GM10847 (cell line): Measurements from ENCODE around the gene MXRA5.

Source experiments
- POLR2A ChIP-seq: IDR thresholded peaks from 2 replicates; pipeline ENCODE4 v1.6.1; 2011; ENCODE audit not compliant: insufficient read length; ENCODE audit errors: extremely low read depth

Gene MXRA5, protein sequence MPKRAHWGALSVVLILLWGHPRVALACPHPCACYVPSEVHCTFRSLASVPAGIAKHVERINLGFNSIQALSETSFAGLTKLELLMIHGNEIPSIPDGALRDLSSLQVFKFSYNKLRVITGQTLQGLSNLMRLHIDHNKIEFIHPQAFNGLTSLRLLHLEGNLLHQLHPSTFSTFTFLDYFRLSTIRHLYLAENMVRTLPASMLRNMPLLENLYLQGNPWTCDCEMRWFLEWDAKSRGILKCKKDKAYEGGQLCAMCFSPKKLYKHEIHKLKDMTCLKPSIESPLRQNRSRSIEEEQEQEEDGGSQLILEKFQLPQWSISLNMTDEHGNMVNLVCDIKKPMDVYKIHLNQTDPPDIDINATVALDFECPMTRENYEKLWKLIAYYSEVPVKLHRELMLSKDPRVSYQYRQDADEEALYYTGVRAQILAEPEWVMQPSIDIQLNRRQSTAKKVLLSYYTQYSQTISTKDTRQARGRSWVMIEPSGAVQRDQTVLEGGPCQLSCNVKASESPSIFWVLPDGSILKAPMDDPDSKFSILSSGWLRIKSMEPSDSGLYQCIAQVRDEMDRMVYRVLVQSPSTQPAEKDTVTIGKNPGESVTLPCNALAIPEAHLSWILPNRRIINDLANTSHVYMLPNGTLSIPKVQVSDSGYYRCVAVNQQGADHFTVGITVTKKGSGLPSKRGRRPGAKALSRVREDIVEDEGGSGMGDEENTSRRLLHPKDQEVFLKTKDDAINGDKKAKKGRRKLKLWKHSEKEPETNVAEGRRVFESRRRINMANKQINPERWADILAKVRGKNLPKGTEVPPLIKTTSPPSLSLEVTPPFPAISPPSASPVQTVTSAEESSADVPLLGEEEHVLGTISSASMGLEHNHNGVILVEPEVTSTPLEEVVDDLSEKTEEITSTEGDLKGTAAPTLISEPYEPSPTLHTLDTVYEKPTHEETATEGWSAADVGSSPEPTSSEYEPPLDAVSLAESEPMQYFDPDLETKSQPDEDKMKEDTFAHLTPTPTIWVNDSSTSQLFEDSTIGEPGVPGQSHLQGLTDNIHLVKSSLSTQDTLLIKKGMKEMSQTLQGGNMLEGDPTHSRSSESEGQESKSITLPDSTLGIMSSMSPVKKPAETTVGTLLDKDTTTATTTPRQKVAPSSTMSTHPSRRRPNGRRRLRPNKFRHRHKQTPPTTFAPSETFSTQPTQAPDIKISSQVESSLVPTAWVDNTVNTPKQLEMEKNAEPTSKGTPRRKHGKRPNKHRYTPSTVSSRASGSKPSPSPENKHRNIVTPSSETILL (N-terminal part only)

DNA sequence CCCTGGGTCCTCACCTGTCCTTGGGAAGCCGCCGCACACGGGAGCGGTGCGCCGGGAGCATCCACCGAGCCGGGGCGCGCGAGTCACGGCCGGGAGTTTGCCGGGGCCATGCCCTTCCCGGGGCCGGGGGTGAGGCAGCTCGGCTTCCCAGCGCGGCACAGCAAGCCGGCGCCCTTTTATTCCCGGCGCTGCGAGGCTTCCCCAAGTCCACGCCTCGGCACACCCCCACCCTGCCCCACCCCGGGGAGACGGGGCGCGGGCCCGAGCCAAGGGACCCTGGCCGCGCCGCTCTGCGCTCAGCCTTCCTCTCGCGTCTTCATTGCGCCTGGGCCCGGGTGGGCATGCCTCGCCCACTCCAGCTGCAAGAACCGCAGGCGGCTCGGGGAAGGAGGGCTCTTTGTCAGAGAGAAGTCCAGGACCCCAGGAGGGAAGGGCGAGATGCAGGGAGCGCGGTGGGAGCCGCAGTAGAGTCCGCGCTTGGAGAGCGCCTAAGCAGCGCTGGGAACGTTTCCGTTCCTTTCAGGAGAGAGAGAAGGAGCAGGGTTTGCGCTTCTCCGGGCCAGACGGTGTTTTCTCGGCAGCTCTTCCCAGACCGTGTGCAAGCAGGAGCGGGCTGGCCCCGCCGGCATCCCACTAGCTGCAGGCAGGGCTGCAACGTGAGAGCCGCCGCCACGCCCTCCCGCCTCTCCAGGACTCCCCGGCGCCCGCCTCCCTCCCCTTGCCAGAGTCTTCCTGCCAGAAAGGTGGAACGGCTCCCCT is at the start of gene MXRA5:
Gene MXRA5, minus strand, starts transcription at position 152 of the 759 bp plus-strand sequence. CDS start 2,819 bp downstream, outside the sequence.
- no peak for TF ChIP-seq POLR2A

DNA sequence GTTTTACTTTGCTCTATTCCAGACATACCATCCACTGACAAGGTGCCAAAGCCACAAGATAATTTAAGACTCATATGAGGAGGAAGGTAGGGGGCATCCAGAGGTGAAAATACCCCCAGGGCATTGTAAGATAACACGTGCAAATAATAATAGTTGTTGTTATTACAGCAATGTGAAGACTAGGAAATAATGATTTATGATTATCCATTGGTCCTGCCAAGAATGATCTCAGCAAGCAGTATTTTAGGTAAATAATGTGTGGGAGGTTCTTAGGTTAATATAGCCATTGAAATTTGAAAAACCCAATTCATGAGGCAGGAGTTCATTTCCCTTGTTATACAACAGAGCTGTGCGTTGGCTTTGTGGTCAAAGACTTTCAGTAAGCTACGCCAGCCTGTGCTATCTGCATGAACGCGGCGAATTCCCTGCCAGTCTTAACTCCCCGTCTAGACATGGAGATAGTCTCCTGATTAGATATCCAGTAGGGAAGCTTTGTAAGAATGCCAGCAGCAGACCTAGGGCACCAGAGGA is 47.2 kb upstream of the MXRA5 start:
- TF ChIP-seq POLR2A, result no peak

DNA sequence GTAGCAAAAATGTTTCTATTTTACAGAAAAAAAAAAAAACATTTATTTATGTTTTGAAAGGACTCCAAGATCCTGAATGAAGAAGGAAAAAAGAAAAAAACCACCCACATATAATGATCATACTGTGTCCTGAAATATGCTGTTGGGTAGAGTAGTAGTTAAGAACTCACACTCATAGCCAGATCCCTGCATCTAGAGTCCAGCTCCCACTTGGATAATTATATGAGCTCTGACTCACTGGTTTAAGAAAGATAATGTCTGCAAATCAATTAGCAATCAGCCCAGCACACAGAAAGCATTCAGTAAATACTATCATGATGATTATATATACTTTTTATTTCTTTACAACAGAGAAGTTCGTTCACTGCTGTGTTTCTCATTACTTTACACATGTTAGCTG is 46.7 kb upstream of the MXRA5 start:
- no peak for TF ChIP-seq POLR2A

DNA sequence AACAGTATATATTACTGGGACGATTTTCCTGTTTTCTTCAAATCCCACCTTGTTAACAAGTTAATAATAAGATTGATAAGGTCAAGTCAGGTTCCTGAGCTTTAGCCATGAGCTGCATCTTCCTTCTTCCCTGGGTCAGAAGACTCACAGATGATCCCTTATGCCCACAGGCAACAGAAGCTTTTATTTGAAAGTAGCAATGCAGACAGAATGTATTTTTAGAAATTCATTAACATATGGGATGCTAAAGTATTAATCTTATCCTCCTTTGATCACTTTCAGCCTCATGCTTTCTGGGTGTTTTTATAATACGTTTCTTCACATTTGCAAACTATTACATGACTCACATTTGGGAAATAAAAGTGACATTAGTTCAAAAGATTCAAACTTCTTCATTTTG is 42.0 kb upstream of the MXRA5 start:
- TF ChIP-seq POLR2A, result no peak

DNA sequence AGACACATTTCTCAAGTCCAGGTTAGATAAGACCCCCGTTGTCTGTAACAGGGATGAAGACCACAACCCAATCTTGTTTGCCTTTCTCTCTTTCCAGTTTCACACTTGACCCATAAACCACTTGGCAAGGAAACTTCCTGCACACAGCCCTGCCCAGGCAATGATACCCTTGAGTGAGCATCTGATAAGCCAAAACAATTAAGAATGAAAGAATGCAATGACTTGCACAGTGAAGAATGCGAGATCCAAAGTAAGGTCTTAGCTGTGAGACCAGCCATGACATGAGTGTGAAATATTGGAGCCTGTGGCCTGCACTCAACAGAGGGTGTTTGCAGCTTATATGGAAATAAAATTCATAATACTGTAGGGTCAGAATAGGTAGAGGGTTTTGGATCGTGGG is 37.9 kb upstream of the MXRA5 start:
- TF ChIP-seq POLR2A, result no peak

DNA sequence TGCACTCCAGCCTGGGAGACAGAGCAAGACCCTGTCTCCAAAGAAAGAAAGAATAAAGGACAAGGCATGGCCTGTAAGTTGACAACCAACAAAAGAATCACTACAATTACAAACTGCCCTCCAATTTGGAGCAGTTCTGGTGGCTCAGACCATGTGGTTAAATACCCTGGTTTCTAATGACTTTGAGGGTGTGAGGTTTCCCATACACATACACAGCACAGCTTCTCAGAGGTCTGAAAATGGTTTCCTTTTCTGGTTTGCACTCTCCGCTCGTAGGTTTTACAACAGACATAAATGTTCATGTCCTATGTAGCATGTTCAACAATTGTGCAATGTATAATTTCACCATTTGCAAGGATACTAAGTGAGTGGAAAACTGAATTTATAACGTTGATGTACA is 34.2 kb upstream of the MXRA5 start:
- TF ChIP-seq POLR2A, result no peak

DNA sequence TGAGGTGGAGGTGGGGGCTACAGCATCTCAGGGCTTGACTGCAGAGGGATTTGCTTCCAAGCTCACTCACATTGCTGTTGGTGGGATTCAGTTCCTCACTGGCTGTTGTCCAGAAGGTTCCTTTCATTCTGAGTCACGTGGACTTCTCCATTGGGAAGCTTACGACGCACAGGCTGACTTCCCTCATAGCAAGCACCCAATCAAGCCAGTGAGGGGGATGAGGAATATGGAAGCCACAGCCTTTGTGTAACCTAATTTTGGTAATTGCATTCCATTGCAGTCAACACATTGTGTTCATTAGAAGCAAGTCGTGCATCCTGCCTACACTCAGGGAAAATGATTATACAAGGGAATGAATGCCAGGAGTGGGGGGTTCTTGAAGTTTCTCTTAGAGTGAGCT is 32.7 kb upstream of the MXRA5 start:
- TF ChIP-seq POLR2A, result no peak

DNA sequence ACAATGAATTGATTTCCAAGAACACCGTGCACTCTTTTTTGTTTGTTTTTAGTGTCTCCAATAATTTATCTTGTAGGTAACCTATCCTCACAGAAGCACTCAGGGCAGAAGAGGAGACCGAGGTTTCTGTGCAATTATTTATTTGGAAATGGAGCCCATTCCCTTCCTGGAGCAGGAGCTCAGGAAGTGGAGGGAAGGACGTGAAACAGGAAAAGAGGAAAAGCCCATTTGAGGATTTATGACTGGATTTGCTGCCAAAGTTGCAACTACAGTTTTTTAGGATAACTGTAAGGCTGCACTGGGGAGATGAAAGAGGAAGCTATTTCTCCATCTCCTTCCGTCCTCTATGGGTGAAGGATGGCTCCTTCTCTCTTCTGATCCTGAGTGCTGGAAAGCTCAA is 31.7 kb upstream of the MXRA5 start:
- TF ChIP-seq POLR2A, result no peak

DNA sequence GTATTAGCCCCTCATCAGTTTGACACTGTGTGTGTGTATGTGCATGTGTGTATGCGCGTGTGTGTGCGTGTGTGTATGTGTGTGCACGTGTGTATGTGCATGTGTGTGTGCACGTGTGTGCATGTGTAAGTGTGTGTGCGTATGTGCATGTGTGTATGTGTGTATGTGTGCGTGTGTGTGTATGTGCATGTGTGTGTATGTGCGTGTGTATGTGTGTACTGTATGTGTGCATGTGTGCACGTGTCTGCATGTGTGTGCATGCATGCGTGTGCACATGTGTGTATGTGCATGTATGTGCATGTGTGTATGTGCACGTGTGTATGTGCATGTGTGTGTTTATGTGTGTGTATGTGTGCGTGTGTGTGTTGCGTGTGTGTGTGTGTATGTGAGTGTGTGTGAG is 31.1 kb upstream of the MXRA5 start:
- TF ChIP-seq POLR2A, result no peak

DNA sequence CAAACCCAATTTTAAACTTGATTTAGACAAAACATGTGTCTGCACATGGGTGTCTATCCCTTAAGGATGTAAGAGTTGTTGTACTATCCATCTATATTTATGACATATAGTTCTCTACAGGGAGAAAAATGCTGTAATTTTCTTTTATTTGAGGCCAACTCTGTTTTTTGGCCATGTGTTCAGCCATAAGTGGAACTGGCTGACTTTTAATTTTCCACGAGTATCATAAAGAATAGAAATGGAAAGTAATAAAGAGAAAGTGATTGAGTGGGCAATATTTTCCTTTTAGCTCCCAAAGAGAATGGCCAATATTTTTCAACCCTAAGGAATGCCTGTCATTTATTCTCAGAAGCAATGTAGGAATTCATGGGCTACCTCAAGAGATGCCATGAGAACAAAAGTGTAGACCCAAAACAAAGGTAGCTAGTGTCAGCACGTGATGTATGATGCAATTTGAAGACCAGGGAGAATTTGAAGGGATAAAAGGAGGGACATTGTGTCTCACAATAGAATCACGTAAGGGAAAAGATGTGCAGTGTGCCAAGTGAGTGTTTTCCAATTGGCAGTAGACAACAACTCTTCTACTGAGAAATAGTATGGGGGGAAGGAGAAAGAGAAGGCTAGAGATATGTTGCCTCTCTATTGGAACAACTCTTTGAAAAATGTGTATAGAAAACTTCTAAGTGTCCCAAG is 27.8 kb upstream of the MXRA5 start:
- no peak for TF ChIP-seq POLR2A

DNA sequence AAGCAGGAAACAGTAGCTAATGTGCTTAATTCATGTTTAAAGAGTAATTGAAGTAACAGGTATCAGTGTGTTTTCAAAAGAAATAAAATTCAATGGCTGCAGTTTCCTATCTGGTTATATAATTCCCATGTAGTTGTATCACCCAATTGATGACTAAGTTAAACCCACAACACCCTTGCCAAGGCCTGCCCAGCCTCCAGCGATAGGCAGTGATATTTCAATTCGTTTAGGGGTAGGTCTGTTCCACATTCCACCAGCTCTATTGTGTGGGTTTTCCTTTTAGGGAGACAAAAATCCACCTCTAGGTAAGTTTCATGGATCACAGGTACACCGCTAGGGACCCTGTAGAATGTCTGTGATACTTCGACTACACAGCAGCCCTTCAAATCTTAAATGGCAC is 24.7 kb upstream of the MXRA5 start:
- TF ChIP-seq POLR2A, result no peak

DNA sequence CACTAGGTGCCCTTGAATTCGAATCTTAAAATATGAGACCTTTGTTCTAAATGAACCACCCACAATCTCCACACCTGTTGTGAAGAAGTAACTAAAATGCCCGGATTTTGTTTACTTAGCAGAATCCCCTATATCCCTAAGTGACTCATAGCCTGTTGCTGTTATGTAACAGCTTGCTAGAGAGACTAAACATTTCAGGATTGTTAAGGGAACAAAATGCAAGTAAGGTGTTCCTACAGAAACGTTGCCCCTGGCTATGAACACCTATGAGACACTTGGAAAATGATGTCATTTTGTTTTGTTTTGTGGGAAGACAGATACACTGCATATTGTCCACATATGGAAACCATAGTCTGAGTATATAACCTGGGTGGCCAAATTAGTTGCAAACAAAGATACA is 24.2 kb upstream of the MXRA5 start:
- no peak for TF ChIP-seq POLR2A

DNA sequence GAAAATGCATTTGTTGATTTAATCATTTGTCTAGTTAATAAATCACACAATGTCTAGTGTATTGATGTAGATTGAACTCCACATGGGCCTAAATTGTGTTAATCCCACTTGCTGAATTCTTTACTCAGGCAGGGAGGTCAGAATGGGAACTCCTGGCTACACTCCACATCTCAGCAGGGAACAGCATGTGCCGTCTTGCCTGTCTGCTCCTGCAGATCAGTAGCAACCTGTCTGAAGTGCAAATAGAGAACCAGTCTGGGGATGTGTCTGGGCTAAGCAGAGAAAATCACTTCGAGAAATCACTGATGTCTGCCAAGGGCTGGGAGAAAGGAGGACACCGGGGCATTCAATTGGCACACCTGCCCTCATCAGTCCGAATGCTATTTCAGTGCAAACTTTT is 16.5 kb upstream of the MXRA5 start:
- no peak for TF ChIP-seq POLR2A

DNA sequence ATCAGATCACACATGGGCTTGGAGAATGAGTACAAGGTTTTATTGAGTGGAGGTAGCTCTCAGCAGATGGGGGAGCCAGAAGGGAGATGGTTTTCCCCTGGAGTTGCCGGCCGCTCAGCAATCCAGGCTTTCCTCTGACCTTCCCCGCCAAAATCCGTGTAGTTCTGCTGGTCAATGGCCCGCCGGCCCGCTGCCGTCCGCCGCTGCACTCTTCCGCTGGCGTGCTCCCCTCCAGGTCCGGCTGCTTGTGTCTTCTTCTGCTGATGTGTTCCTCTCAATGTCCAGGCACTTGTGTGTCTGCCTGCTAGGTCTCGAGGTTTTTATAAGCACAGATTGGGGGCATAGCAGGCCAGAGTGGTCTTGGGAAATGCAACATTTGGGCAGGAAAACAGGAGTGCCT is 14.4 kb upstream of the MXRA5 start:
- no peak for TF ChIP-seq POLR2A
